Left ventricle myocardium inferior (tissue), 1 donor: Measurements from ENCODE around the gene TSC22D1. TPM values are rescaled to one million over a fixed set of nuclear protein-coding genes. Genes with fewer than 3 reads are reported as not detected.

ENCODE experiments used
- DNase-seq: peaks from one replicate; pipeline ENCODE4 v3.0.0-alpha.2; 2020
- H3K27ac ChIP-seq: fragments of 200-600 bp; replicated peaks from 2 replicates; pipeline ENCODE4 v1.8.0; 2021
- H3K27me3 ChIP-seq: fragments of 200-600 bp; 2 replicates; pipeline ENCODE4 v1.8.0; 2021; ENCODE audit warnings: low read depth
- H3K36me3 ChIP-seq: fragments of 200-600 bp; 2 replicates; pipeline ENCODE4 v1.8.0; 2021
- H3K4me1 ChIP-seq: fragments of 200-600 bp; 2 replicates; pipeline ENCODE4 v1.8.0; 2021
- H3K4me3 ChIP-seq: fragments of 200-600 bp; 2 replicates; pipeline ENCODE4 v1.8.0; 2021; ENCODE audit warnings: mild to moderate bottlenecking, moderate library complexity
- H3K9me3 ChIP-seq: fragments of 200-600 bp; replicated peaks from 2 replicates; pipeline ENCODE4 v1.8.0; 2021
- CTCF ChIP-seq: fragments of 200-600 bp; IDR thresholded peaks from 2 replicates; pipeline ENCODE4 v1.8.0; 2021; ENCODE audit warnings: antibody characterized with exemption, mild to moderate bottlenecking, borderline replicate concordance
- intact Hi-C: fragments of 100-400 bp; cut with micrococcal nuclease; formaldehyde crosslinking; loops from one replicate; pipeline ENCODE4 v1.11.0; 2022
- total RNA-seq: library from RNA; stranded (reverse); fragmentation: NEBNext Ultra II Directional; extraction: Animal tissue kit (Norgen Biotek cat#: 25700); gene quantifications from one replicate; pipeline ENCODE4 v1.2.1, GENCODE V29; 2021
- donor health status: DM: no; HTN: yes; CAD: no; lungs with severe emphysema.

TSC22D1 gene
- total RNA-seq, 1 donor from 2014 or later, result 158 TPM

- no peaks in the 10 kb centered on the region for H3K36me3 ChIP-seq
- H3K4me1 ChIP-seq, result peaks cover 13% of the 10 kb centered on the region
- no peak overlapping the region for H3K27ac ChIP-seq
- H3K4me3 ChIP-seq, result no peak overlapping the region
- intact Hi-C loops, result no loop called here
- no peaks in the 10 kb centered on the region for H3K9me3 ChIP-seq
- DNase-seq, result no peak
- H3K27me3 ChIP-seq, result no peaks in the 10 kb centered on the region
- TF ChIP-seq CTCF, result no peak
Measured at GRCh38 chr13:44420376-44421220, 155.5 kb downstream of the TSC22D1 start.

GRCh38 chr13:44417876-44418275, 158.3 kb downstream of the TSC22D1 start:
- no peak for DNase-seq
- Histone ChIP-seq H3K4me1 (peaks cover 3% of the 10 kb centered on the region), H3K36me3 (no peaks in the 10 kb centered on the region), H3K9me3 (no peaks in the 10 kb centered on the region), H3K4me3 (no peak overlapping the region), H3K27ac (no peak overlapping the region), H3K27me3 (no peaks in the 10 kb centered on the region)
- no peak for TF ChIP-seq CTCF
- intact Hi-C loops, result no loop called here

GRCh38 chr13:44417446-44417845, 158.7 kb downstream of the TSC22D1 start:
- intact Hi-C loops, result no loop called here
- DNase-seq, result no peak

GRCh38 chr13:44416744-44417143, 159.4 kb downstream of the TSC22D1 start:
- no peaks in the 10 kb centered on the region for H3K36me3 ChIP-seq
- H3K27ac ChIP-seq, result no peak overlapping the region
- no peaks in the 10 kb centered on the region for H3K27me3 ChIP-seq
- DNase-seq, result no peak
- H3K4me1 ChIP-seq, result no peaks in the 10 kb centered on the region
- no peaks in the 10 kb centered on the region for H3K9me3 ChIP-seq
- TF ChIP-seq CTCF, result no peak
- intact Hi-C loops, result no loop called here
- H3K4me3 ChIP-seq, result no peak overlapping the region

More at GRCh38 chr13:44417446-44417845, 158.7 kb downstream of the TSC22D1 start:
- Histone ChIP-seq H3K36me3 (no peaks in the 10 kb centered on the region), H3K27ac (no peak overlapping the region), H3K4me3 (no peak overlapping the region), H3K27me3 (no peaks in the 10 kb centered on the region), H3K9me3 (no peaks in the 10 kb centered on the region), H3K4me1 (no peaks in the 10 kb centered on the region)
- TF ChIP-seq CTCF, result no peak

- intact Hi-C loops, result no loop called here
- TF ChIP-seq CTCF, result no peak
- no peaks in the 10 kb centered on the region for H3K4me1 ChIP-seq
- H3K36me3 ChIP-seq, result no peaks in the 10 kb centered on the region
- H3K4me3 ChIP-seq, result no peak overlapping the region
- no peak for DNase-seq
- H3K9me3 ChIP-seq, result no peaks in the 10 kb centered on the region
- no peak overlapping the region for H3K27ac ChIP-seq
- H3K27me3 ChIP-seq, result no peaks in the 10 kb centered on the region
Measured at GRCh38 chr13:44416301-44416700, 159.8 kb downstream of the TSC22D1 start.
